ENCODE measurements around the gene KREMEN1.

- TF ChIP-seq, protein P1, sequence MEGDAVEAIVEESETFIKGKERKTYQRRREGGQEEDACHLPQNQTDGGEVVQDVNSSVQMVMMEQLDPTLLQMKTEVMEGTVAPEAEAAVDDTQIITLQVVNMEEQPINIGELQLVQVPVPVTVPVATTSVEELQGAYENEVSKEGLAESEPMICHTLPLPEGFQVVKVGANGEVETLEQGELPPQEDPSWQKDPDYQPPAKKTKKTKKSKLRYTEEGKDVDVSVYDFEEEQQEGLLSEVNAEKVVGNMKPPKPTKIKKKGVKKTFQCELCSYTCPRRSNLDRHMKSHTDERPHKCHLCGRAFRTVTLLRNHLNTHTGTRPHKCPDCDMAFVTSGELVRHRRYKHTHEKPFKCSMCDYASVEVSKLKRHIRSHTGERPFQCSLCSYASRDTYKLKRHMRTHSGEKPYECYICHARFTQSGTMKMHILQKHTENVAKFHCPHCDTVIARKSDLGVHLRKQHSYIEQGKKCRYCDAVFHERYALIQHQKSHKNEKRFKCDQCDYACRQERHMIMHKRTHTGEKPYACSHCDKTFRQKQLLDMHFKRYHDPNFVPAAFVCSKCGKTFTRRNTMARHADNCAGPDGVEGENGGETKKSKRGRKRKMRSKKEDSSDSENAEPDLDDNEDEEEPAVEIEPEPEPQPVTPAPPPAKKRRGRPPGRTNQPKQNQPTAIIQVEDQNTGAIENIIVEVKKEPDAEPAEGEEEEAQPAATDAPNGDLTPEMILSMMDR (IDR thresholded peaks at IDR 0.05), result no peak
- TF ChIP-seq EZH2 (IDR thresholded peaks at IDR 0.05; ENCODE audit: borderline replicate concordance, insufficient read depth, low read depth, low read length, poor library complexity, severe bottlenecking), result no peak
These were observed 20.2 kb downstream of the KREMEN1 start for GRCh38 chr22:29093030-29093429.
